Left lobe of liver (tissue), 2 donors: ENCODE measurements around the gene AADACL4. TPM values are rescaled to one million over a fixed set of nuclear protein-coding genes. Genes with fewer than 3 reads are reported as not detected.

Source experiments
- ATAC-seq: fragments of 200-7000 bp; cut with Tn5 transposase; one replicate; pipeline ENCODE4 v1.9.1; 2020; ENCODE audit warnings: mild to moderate bottlenecking, moderate library complexity
- DNase-seq: peaks from one replicate; pipeline ENCODE4 v3.0.0-alpha.2; 2020; ENCODE audit warnings: low spot score
- total RNA-seq: library from RNA; stranded (reverse); gene quantifications from one replicate; pipeline ENCODE4 v1.2.1, GENCODE V29; 2021
- donor health status: DM: no; HTN: no; CAD: no; lungs with moderate emphysema.
- donor health status: DM: no; HTN: yes; CAD: no.

AADACL4 gene
- total RNA-seq, 1 donor from 2014 or later: not detected

DNA sequence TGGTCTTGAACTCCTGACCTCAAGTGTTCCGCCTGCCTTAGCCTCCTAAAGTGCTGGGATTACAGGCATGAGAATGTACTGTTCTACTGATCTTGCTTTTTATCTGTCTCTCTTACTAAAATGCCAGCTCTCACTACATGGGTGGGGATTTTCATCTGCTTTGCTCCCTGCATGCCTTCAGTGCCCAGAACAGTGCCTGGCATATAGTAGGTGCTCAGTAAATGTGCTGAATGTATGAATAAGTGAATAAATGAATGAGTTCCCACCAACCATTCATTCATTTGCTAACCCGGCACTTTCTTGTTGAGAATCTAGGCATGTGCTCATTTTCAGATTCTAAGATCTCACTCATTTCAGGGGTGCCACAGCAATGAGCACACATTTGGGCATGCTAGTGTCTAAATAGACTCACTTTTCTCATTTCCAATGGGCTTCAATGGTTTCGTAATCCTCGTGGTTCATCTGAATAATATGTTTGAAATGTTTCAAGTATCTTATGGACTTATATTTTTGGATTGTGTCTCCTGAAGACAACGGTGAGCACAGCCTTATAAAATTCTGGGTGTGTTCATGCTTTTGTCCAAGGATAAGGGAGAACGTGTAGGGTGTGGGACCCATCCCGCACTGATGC is 33.5 kb upstream of the AADACL4 start:
- DNase-seq (no peak), ATAC-seq (no peak)

DNA sequence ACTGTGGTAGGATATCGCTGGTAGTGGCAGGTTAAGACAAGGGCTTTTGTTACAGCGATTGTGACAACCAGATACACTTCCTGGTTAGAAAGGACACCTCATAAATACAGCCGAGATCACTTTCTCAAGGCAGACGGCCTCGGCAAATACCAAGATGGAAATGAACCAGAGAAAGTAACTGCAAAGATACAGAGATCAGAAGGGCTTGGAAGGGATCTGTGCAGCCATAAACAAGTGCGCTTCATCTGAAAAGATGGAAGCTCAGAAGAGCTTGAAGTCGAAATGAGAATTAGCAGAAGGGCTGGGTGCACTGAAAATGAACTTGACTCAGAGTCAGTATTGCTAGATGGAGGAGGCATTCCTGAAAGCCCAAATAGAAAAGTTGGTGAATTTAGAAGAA is 32.9 kb upstream of the AADACL4 start:
- ATAC-seq: no peak

DNA sequence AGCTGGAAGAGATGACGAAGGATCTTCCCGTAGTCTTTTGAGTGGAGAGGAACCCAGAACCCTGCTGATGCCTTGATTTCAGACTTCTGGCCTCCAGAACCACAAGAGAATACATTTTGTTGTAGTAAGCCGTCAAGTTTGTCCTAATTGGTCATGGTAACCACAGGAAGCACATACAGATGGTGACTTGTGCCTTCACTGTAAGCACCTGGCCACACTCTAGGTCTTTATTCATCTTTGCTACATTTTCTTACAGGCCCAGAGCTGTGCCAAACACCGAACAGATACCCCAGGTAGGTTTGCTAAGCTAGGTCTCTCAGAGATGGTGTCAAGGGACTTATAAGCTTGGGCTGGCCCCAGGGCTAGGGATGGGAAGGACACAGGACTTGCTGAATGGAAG is 30.7 kb upstream of the AADACL4 start:
- no peak for DNase-seq
- no peak for ATAC-seq

More for the DNA sequence above, 32.9 kb upstream of the AADACL4 start:
- DNase-seq: no peak

DNA sequence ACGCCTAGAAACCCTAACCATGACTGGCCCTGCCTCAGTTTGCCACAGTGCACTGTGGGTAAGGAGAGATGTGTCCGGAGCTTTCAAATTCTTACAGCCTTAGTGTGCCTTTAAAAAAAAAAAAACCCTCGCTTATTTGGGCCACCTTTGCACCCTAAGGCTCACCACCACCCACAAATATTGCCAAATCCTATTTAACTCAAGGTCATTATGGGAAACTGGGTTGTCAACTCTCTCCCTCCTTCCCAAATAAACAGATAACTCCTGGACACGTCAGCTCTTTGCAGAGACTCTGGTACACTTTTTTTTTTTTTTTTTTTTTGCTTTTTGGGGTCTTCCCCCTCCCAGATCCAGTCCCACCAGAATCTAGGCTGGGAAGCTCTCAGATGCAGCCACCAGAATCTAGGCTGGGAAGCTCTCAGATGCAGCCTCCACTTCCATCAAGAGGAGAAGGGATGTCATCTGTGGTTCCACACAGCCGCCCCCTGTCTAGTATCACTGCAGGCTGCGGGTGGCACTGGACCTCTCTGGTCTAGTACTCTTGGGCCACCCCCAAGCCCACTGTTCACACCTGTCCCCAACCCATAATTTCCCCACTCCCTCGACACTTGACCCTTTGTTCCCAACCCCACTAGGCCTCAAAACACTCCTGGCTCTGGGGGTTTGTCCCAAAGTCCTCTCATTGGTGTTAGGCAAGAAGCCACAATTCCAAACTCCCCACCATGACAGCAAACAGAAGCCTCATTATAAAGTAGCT is 29.3 kb upstream of the AADACL4 start:
- ATAC-seq: peak; percentile 15
- no peak for DNase-seq

DNA sequence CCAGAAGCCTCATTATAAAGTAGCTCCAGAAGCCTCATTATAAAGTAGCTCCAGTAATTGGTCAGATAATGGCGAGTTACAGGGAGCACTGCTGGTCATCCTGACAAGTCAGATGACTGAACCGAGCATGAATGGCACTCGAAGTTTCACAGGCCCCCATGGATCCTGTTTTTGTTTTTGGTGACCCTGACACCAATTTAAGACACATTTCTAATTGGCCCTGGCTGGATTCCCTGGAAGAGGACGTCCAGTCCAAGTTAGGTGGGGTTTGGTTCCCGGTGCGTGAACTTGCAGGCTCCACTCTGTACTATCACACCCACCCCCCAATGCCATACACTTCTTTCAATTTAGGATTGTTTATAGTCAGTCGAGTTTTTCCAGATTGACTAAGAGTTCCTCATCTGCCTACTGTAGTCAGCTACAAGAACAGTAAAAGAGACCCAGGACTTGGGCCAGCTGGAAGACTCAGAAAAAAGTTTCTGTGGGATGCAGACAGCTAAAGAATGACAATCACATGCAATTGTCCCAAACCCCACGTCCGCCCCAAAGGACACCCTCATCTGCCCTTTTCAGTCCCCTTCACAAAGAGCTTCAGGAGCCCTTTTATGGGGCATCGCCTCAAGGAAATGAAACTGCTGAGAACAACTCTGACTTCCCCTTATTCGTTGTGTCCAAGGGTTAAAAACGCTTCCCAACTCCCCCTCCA is 28.6 kb upstream of the AADACL4 start:
- DNase-seq (no peak), ATAC-seq (no peak)

DNA sequence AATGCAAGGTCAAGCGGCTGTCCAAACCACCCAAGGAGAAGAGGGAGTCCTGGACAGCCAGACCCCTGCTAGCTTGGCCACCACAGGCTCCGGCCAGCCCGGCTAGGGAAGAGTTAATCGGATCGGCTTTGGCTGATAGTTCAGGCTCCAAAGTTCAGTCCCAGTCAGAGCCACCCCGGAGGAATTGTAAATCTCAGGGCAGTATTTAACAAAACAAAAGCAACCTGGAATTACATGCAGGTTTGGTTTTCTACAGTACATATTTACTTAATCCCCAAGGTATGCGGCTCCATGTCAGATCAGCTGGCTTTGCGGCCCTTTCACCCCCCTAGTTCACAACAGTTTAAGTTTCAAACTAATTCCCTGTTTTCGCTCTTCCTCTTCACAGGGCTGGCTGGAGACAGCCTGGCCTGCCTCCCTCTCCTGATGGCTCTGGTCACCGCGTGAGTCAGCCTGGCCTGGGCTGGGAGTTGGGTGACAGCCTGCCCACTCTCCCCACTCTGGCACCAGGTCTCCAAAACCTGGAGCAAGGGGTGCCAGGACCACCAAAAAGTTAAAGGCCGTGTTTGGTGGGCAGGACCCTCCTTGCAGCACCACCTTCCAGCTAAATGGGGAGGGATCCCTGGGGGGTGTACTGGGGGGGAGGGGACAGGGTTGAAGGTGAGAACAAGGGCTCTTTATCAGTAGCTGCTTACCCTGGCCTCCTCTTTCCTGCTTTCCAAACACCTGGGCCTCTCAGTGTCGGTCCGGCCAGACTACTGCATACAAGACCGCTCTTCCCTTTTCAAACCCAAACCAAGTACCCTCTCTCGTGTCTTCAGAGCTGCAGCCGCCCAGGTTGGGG is 27.8 kb upstream of the AADACL4 start:
- peak; percentile 41 for ATAC-seq
- DNase-seq: peak; percentile 83

DNA sequence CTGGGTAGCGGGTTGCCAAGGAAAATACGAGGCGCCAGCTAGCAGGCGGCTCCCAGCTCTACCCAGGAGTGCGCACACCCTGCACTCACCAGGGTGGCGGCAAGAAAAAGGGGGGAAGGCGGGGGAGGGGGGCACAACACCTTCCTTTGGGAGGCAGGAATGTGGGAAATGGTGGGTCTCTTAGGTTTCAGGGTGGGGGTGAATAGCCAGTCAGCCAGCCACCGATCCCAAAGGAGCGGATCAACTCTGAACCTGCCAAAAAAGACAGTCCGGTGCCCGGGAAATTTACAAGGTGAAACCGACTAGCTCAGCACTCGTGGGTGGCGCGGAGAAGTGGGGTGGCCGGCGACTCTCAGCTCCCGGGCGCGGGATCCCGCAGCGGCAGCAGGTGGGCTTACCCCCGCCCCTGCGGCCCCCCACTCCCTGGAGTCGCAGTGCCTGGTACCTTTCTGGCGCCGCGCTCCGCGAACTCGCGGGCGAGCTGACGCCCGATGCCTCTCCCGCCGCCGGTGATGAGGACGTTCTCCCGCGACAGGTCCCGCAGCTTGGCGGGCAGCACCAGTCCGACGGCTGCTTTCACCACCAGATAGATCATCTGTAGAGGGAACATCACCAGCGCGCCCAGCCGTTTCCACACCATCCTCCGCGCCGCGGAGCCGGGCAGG is 27.0 kb upstream of the AADACL4 start:
- ATAC-seq: no peak
- no peak for DNase-seq

DNA sequence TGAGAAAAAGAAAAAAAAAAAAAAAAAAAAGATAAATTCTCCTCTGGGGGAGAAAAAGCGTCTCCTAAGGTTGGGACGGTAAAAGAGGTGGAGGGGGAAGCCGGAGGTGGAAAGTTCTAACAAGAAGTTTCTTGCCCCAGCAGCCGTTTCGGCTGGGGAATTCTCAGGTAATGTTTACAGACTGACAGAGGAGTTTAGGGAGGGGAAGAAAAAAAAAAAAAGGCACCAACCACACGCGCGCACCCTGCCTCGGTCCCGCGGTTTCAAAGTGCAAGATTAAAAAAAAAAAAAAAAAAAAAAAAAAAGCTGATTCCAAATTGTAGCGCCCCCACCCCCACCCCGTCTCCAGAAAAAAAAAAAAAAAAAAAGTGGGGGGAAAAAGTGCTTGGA is 26.4 kb upstream of the AADACL4 start:
- DNase-seq (no peak), ATAC-seq (peak; percentile 1)

DNA sequence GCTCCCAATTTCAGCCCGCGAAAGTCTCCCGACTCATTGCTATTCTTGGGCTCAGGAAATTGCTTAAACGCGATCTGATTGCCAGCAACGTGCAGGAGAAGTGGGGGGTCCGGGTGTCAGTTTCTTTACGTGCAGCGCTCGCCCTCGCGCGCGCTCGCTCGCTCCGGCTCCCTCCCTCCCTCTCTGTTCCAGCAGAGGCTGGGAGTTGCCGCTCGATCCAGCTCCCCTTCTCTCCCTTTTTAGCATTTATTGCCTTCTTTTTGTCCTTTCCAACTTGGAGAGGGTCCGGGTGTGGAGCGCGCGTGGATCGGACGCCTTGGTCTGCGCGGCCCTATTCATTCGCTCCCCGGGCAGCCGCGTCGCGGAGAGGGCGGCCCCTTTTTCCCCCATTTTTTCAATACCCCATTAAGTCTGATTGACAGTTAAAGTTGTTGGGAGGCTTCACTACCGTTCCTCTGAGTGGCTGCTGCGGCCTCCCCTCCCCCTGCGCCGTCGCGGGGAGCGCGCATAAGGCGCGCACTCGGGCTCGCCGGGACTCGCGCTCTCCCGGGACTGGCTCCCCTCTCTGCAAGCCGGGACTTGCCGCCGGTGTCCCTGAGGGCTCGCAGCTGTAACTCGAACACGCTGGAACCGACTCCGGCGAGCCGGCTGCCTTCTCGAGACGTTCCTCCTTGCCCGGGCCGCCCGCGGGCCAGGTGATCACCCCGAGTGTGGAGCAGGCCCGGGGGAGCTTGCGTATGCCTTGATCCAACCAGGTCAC is 25.8 kb upstream of the AADACL4 start, which contains the start of gene DHRS3:
Gene DHRS3, minus strand, starts transcription at position 310 of the 760 bp plus-strand sequence. CDS start 862 bp downstream, outside the sequence.
- ATAC-seq (peak; percentile 67), DNase-seq (peak; percentile 90)

DNA sequence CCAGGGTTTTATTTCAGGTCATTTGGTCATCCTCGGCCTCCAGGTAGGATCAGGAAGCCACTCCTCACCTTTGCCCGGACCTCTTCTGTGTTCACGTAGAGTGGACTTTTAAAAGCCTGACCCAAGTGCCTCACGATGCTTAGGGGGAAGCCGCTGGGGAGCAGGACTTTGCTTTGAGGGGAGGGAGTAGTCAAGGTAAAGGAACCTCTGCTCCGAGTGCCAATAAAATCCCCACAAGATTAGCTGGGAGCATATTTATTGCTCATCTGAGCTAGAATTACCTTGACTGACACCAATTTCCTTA is 25.3 kb upstream of the AADACL4 start:
- no peak for DNase-seq

DNA sequence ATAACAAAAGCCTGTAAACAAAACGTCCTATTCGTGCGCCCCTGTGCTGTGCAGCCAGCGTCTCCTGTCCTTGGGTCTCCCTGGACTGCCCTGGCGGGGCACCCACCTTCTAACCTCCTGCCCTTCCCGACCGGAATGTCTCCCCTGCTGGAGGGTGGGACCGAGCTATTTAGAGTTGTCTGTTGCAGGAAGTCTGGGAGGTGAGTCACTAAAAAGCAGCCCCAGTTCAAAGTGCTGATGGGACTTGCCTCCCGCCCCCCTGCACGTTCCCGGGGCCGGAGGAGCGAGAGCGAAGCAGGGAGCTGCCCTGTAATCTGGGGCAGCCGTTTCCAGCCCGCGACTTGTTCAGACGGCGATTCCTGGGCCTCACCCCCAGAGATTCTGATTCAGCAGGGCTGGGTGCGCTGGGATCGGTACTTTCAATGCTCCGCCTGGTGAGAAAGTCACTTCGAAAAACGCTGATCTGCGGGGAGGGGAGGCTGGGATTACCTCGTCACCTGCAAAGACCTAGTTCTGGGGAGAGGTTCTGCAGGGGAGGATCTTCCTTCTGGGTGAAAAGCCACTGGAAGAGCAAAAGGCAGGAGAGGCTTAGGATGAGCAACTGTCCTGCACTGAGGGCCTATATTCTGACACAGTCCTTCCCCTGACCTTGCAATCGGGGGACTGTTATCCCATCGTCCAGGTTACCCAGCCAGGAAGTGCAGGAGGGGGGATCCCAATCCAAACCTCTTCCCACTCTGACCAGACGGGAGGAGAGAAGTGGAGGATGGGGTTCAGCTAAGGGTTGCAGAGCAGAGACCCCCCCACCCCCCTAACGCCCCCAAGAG is 24.7 kb upstream of the AADACL4 start:
- ATAC-seq (peak; percentile 36), DNase-seq (peak; percentile 81)

More for the DNA sequence above, 25.3 kb upstream of the AADACL4 start:
- peak; percentile 13 for ATAC-seq

DNA sequence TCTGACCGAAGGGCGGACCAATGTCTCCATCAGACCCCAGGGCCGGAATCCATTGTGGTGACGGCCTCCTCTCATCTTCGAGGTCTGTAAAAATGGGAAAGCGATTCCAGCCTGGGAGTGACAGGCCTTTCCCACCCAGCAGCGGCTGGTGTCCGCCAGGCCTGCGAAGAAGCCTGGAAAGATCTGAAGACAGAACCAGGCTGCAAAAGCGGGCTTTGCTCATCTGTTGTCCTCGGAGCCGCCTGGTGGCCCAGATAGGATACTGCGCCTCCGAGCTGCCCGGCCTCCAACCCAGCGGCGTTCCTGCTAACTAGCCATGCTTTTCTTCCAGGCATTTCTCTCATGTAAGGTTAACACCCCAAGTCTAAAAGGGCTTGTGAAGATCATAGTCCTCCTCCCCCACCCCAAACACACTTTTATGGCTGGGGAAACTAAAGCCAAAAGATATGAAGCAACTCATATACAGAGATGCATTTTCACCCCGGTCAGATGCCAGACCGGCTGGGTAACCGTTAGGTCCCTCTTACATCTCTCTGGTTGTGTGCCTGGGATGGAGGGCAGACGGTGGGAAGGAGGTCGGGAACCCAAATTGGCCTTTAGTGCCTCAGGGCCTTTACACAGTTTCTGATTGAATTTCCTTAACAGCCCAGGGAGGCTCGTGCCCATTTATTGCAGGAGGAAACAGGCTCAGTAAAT is 23.9 kb upstream of the AADACL4 start:
- ATAC-seq: peak; percentile 59

DNA sequence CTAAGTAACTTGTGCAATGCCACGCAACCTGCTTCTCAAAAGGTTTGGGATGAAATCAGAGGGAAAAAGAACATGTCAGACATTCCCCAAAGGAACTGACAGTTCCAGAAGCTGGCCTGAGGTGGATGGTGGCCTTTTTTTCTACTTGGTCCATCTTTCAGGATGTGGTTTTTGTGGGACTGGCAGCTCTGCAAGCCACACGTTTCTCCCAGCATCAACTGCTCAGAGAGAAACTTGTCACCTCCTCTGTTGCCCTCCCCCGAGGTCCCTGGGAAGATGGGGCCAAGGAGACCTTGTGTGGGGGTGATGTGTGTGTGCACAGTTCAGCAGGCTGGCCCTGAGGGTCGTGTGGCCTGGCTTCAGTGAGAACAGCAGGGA is 23.4 kb upstream of the AADACL4 start:
- ATAC-seq (no peak), DNase-seq (no peak)

More for the DNA sequence above, 23.9 kb upstream of the AADACL4 start:
- DNase-seq: peak; percentile 86

DNA sequence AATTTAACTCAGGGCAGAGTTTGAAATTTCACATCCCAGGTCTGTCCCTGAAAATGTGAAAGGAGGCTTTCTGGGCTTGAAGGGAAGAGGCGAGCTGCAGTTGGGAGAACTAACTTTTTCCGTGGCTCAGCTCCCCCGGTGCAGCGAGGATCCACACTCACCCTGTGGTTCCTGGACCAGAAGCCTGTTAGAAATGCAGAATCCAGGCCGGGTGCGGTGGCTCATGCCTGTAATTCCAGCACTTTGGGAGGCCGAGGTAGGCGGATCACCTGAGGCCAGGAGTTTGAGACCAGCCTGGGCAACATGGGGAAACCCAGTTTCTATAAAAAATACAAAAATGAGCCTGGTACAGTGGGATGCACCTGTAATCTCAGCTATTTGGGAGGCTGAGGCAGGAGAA is 23.0 kb upstream of the AADACL4 start:
- no peak for ATAC-seq

DNA sequence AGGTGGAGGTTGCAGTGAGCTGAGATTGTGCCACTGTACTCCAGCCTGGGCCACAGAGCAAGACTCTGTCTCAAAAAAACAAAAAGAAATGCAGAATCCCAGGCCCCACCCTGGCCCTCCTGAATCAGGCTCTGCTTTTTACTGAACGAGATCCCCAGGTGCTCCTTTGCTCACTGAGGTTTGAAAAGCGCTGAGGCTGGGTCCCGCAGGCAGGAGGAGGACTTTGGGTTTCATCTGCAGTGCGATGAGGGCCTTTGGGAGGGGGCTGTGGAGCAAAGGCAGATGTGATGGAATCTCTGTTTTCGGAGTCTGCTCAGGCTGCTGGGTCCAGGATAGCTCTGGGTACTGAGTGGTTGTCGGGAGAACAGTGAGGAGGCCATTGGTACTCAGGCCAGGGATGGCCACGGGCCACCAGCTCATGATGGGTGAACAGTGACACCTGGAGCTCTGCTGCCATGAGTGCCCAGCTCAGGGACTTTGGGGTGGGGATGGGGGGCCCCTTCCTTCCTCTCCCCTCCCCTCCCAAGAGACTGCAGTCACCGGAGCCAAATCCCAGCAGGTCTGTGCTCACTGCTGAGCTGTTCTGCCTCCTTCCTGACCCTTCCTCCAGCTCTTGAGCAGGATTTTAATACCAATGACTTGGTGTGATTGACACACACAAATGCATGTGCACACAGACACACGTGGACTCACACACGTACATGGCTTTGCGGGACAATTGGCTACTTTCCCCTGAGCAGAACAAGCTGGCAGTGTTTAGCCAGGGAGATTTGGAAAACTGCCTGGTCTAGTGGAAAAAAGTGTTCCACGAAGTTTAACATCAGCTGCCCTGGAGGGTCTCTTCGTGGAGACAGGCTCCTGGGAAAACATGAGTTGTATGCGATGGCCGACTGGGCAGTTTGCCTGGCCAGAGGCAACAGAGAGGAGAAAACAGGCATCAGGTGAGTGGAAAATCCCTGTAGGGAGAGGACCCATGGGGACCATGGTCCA is 22.2 kb upstream of the AADACL4 start:
- no peak for DNase-seq
- ATAC-seq: no peak

More for the DNA sequence above, 23.0 kb upstream of the AADACL4 start:
- no peak for DNase-seq

DNA sequence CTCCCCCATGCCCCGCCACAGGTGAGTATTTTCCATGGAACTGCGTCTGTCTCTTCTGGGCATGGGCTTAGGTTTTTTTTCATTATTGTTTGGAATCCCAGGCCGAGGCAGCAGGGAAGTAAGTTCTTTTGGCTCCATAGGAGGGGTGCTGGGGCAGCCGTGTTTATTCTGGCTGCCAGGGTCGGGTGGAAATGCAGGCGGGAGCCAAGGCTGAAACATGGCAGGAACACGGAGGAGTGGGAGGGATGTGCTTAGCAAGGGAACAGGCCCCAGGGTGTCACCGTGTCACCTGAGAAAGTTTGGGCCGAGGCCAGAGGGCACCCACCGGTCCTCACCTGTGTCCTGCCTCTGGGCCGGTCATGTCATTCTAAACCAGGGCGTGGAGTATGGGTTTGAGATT is 21.4 kb upstream of the AADACL4 start:
- no peak for ATAC-seq
- no peak for DNase-seq

DNA sequence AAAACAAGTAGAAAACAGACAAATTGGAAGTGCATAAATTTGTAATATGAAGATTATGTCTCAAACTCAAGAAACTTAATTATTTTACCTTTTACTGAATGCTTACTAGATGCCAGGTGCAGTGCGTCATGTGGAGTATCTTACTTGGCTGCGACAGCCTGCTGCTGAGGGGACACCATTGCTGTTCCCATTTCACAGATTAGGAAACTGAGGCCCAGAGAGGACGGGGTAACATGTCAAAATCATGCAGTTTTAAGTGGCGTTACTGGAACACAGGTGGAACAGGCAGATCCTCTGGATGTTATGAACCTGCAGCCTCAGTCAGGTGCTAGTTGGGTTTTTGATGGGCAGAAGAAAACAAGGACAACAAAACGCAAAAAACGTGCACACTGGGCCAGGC is 18.6 kb upstream of the AADACL4 start:
- ATAC-seq (no peak), DNase-seq (no peak)
